Measurements from ENCODE around the gene DOHH.
A peak's percentile ranks its signal among the peaks of the same experiment; 100 is the strongest.
"Not testable (repeated sequence)": the region's sequence is repeated elsewhere in the genome, so short reads cannot be mapped to it uniquely, and the experiment has no call there.

Gene DOHH

GRCh38 chr19:3456925-3457527 lies 43.4 kb downstream of the DOHH start:
- no peak for DNase-seq
- no peaks in the 10 kb centered on the region for H3K9me3 Mint-ChIP-seq

GRCh38 chr19:3455960-3456601 lies 44.4 kb downstream of the DOHH start:
- ATAC-seq (peak; percentile 22), DNase-seq (no peak)
- H3K27ac Mint-ChIP-seq = peak overlapping the region in 1 of 2 donors; percentile 33
- H3K4me1 Mint-ChIP-seq = no peaks in the 10 kb centered on the region
- no peak overlapping the region for H3K4me3 Mint-ChIP-seq
- no peaks in the 10 kb centered on the region for H3K9me3 Mint-ChIP-seq
- no peaks in the 10 kb centered on the region for H3K27me3 Mint-ChIP-seq

More at GRCh38 chr19:3456925-3457527, 43.4 kb downstream of the DOHH start:
- H3K27me3 Mint-ChIP-seq = no peaks in the 10 kb centered on the region
- H3K27ac Mint-ChIP-seq = no peak overlapping the region
- no peak overlapping the region for H3K4me3 Mint-ChIP-seq
- no peaks in the 10 kb centered on the region for H3K4me1 Mint-ChIP-seq
- ATAC-seq = peak; percentile 19

GRCh38 chr19:3455393-3455955 lies 45.0 kb downstream of the DOHH start:
- H3K27me3 Mint-ChIP-seq = no peaks in the 10 kb centered on the region

GRCh38 chr19:3454656-3455392 lies 45.6 kb downstream of the DOHH start:
- H3K27ac Mint-ChIP-seq = no peak overlapping the region
- H3K9me3 Mint-ChIP-seq = no peaks in the 10 kb centered on the region
- ATAC-seq = no peak
- no peaks in the 10 kb centered on the region for H3K4me1 Mint-ChIP-seq
- no peak overlapping the region for H3K4me3 Mint-ChIP-seq
- H3K27me3 Mint-ChIP-seq = no peaks in the 10 kb centered on the region
- DNase-seq = no peak

More at GRCh38 chr19:3455393-3455955, 45.0 kb downstream of the DOHH start:
- no peak overlapping the region for H3K4me3 Mint-ChIP-seq
- H3K9me3 Mint-ChIP-seq = no peaks in the 10 kb centered on the region
- DNase-seq = no peak
- no peaks in the 10 kb centered on the region for H3K4me1 Mint-ChIP-seq
- H3K27ac Mint-ChIP-seq = no peak overlapping the region
- ATAC-seq = no peak

GRCh38 chr19:3453840-3454239 lies 46.6 kb downstream of the DOHH start:
- H3K27me3 Mint-ChIP-seq = no peaks in the 10 kb centered on the region
- H3K4me1 Mint-ChIP-seq = no peaks in the 10 kb centered on the region
- no peak overlapping the region for H3K27ac Mint-ChIP-seq
- DNase-seq (no peak), ATAC-seq (no peak)
- H3K9me3 Mint-ChIP-seq = no peaks in the 10 kb centered on the region
- H3K4me3 Mint-ChIP-seq = no peak overlapping the region

- H3K27me3 Mint-ChIP-seq, H3K9me3 Mint-ChIP-seq, H3K4me1 Mint-ChIP-seq, ATAC-seq, DNase-seq, H3K4me3 Mint-ChIP-seq: not testable (repeated sequence)
- peak overlapping the region in 1 of 2 donors; percentile 34 for H3K27ac Mint-ChIP-seq
Measured at GRCh38 chr19:3452942-3453214, 47.6 kb downstream of the DOHH start.

GRCh38 chr19:3452171-3452941 lies 48.1 kb downstream of the DOHH start:
- H3K9me3 Mint-ChIP-seq = no peaks in the 10 kb centered on the region
- no peak overlapping the region for H3K27ac Mint-ChIP-seq
- H3K27me3 Mint-ChIP-seq = no peaks in the 10 kb centered on the region
- DNase-seq = no peak
- ATAC-seq = no peak
- no peak overlapping the region for H3K4me3 Mint-ChIP-seq
- no peaks in the 10 kb centered on the region for H3K4me1 Mint-ChIP-seq

- ATAC-seq (no peak), DNase-seq (no peak)
- H3K4me1 Mint-ChIP-seq = no peaks in the 10 kb centered on the region
- H3K9me3 Mint-ChIP-seq = no peaks in the 10 kb centered on the region
- H3K27me3 Mint-ChIP-seq = no peaks in the 10 kb centered on the region
- no peak overlapping the region for H3K27ac Mint-ChIP-seq
- no peak overlapping the region for H3K4me3 Mint-ChIP-seq
Measured at GRCh38 chr19:3451451-3451866, 49.0 kb downstream of the DOHH start.

- H3K27me3 Mint-ChIP-seq = no peaks in the 10 kb centered on the region
- H3K4me3 Mint-ChIP-seq = no peak overlapping the region
- no peak for DNase-seq
- no peaks in the 10 kb centered on the region for H3K4me1 Mint-ChIP-seq
- no peaks in the 10 kb centered on the region for H3K9me3 Mint-ChIP-seq
- peak overlapping the region in 1 of 2 donors; percentile 52 for H3K27ac Mint-ChIP-seq
- no peak for ATAC-seq
Measured at GRCh38 chr19:3450796-3451411, 49.6 kb downstream of the DOHH start.

GRCh38 chr19:3448616-3449334 lies 51.7 kb downstream of the DOHH start:
- no peak for ATAC-seq
- no peak overlapping the region for H3K4me3 Mint-ChIP-seq
- no peaks in the 10 kb centered on the region for H3K27me3 Mint-ChIP-seq
- peaks cover 7% of the 10 kb centered on the region for H3K4me1 Mint-ChIP-seq
- H3K9me3 Mint-ChIP-seq = no peaks in the 10 kb centered on the region
- H3K27ac Mint-ChIP-seq = peak overlapping the region in 1 of 2 donors; percentile 67
- no peak for DNase-seq

- not testable (repeated sequence) for H3K27ac Mint-ChIP-seq, DNase-seq, H3K4me1 Mint-ChIP-seq, H3K27me3 Mint-ChIP-seq, H3K9me3 Mint-ChIP-seq, ATAC-seq, H3K4me3 Mint-ChIP-seq
Measured at GRCh38 chr19:3446657-3447056, 53.8 kb downstream of the DOHH start.

GRCh38 chr19:3444695-3445234 lies 55.7 kb downstream of the DOHH start:
- Mint-ChIP-seq H3K4me1 (peaks cover 13% of the 10 kb centered on the region), H3K4me3 (no peak overlapping the region), H3K27me3 (no peaks in the 10 kb centered on the region), H3K9me3 (no peaks in the 10 kb centered on the region), H3K27ac (no peak overlapping the region)
- no peak for DNase-seq
- no peak for ATAC-seq

- DNase-seq (no peak), ATAC-seq (no peak)
- H3K27ac Mint-ChIP-seq = peak overlapping the region in 1 of 2 donors; percentile 87
- no peak overlapping the region for H3K4me3 Mint-ChIP-seq
- H3K9me3 Mint-ChIP-seq = no peaks in the 10 kb centered on the region
- no peaks in the 10 kb centered on the region for H3K27me3 Mint-ChIP-seq
- H3K4me1 Mint-ChIP-seq = peaks cover 14% of the 10 kb centered on the region
Measured at GRCh38 chr19:3443840-3444694, 56.4 kb downstream of the DOHH start.
